ENCODE data around the gene ORMDL3. TPM values are rescaled to one million over a fixed set of nuclear protein-coding genes. Genes with fewer than 3 reads are reported as not detected.
A peak's percentile ranks its signal among the peaks of the same experiment; 100 is the strongest.

ORMDL3 gene
- total and polyA plus RNA-seq, 4 donors, result 38.6 to 76.7 (median 63.9) TPM

GRCh38 chr17:39916918-39917317, 10.5 kb downstream of the ORMDL3 start:
- no peak overlapping the region for H3K4me3 ChIP-seq
- no peaks in the 10 kb centered on the region for H3K4me1 ChIP-seq (ENCODE audit: control insufficient read depth in 5 of 5, insufficient read depth in 5 of 5, low read length in 5 of 5)
- H3K27me3 ChIP-seq (ENCODE audit: control insufficient read depth in 3 of 3, insufficient read depth in 3 of 3, low read length in 2 of 3), result no peaks in the 10 kb centered on the region
- TF ChIP-seq CTCF (IDR thresholded peaks at IDR 0.05; ENCODE audit: control extremely low read depth, extremely low read depth), result no peak
- DNase-seq (peak in 1 of 3 donors; percentile 9), ATAC-seq (ENCODE audit: insufficient read depth, low FRiP score) (no peak)
- no peaks in the 10 kb centered on the region for H3K9me3 ChIP-seq (ENCODE audit: control insufficient read depth in 4 of 4, insufficient read depth in 3 of 4, low read length in 3 of 4)
- H3K36me3 ChIP-seq (ENCODE audit: control insufficient read depth in 4 of 4, insufficient read depth in 4 of 4, low read length in 4 of 4), result peaks cover 0 to 14% (median 9%) of the 10 kb centered on the region in 4 donors
- H3K27ac ChIP-seq (ENCODE audit: low read depth in 1 of 2, low read length in 1 of 2), result no peak overlapping the region
- H3K9ac ChIP-seq (ENCODE audit: insufficient read depth in 1 of 2, low read length in 2 of 2), result no peak overlapping the region
- WGBS, 2 donors, result 89 to 92% methylated on average over 7 of the region's 7 CpGs

GRCh38 chr17:39915559-39915958, 11.8 kb downstream of the ORMDL3 start:
- 86 to 88% methylated on average over 4 of the region's 4 CpGs for WGBS, 2 donors
- no peaks in the 10 kb centered on the region for H3K27me3 ChIP-seq (ENCODE audit: control insufficient read depth in 3 of 3, insufficient read depth in 3 of 3, low read length in 2 of 3)
- H3K36me3 ChIP-seq (ENCODE audit: control insufficient read depth in 4 of 4, insufficient read depth in 4 of 4, low read length in 4 of 4), result peaks cover 0 to 12% (median 3%) of the 10 kb centered on the region in 4 donors
- H3K9me3 ChIP-seq (ENCODE audit: control insufficient read depth in 4 of 4, insufficient read depth in 3 of 4, low read length in 3 of 4), result no peaks in the 10 kb centered on the region
- no peak overlapping the region for H3K9ac ChIP-seq (ENCODE audit: insufficient read depth in 1 of 2, low read length in 2 of 2)
- H3K4me3 ChIP-seq, result no peak overlapping the region
- DNase-seq, result no peak
- TF ChIP-seq CTCF (IDR thresholded peaks at IDR 0.05; ENCODE audit: control extremely low read depth, extremely low read depth), result no peak
- no peaks in the 10 kb centered on the region for H3K4me1 ChIP-seq (ENCODE audit: control insufficient read depth in 5 of 5, insufficient read depth in 5 of 5, low read length in 5 of 5)
- H3K27ac ChIP-seq (ENCODE audit: low read depth in 1 of 2, low read length in 1 of 2), result no peak overlapping the region
- no peak for ATAC-seq (ENCODE audit: insufficient read depth, low FRiP score)

- DNase-seq (no peak), ATAC-seq (ENCODE audit: insufficient read depth, low FRiP score) (no peak)
- Histone ChIP-seq H3K4me1 (ENCODE audit: control insufficient read depth in 5 of 5, insufficient read depth in 5 of 5, low read length in 5 of 5) (no peaks in the 10 kb centered on the region), H3K9ac (ENCODE audit: insufficient read depth in 1 of 2, low read length in 2 of 2) (no peak overlapping the region), H3K4me3 (no peak overlapping the region), H3K27me3 (ENCODE audit: control insufficient read depth in 3 of 3, insufficient read depth in 3 of 3, low read length in 2 of 3) (no peaks in the 10 kb centered on the region), H3K27ac (ENCODE audit: low read depth in 1 of 2, low read length in 1 of 2) (no peak overlapping the region), H3K36me3 (ENCODE audit: control insufficient read depth in 4 of 4, insufficient read depth in 4 of 4, low read length in 4 of 4) (peaks cover 0 to 10% (median 0%) of the 10 kb centered on the region in 4 donors), H3K9me3 (ENCODE audit: control insufficient read depth in 4 of 4, insufficient read depth in 3 of 4, low read length in 3 of 4) (no peaks in the 10 kb centered on the region)
- no peak for TF ChIP-seq CTCF (IDR thresholded peaks at IDR 0.05; ENCODE audit: control extremely low read depth, extremely low read depth)
- WGBS, 2 donors, result 90% methylated on average over 3 of the region's 3 CpGs
Measured at GRCh38 chr17:39913989-39914388, 13.4 kb downstream of the ORMDL3 start.

- H3K27ac ChIP-seq (ENCODE audit: low read depth in 1 of 2, low read length in 1 of 2), result no peak overlapping the region
- DNase-seq, result no peak
- H3K9ac ChIP-seq (ENCODE audit: insufficient read depth in 1 of 2, low read length in 2 of 2), result no peak overlapping the region
- H3K36me3 ChIP-seq (ENCODE audit: control insufficient read depth in 4 of 4, insufficient read depth in 4 of 4, low read length in 4 of 4), result peaks cover 0 to 15% (median 0%) of the 10 kb centered on the region in 4 donors
- no peaks in the 10 kb centered on the region for H3K9me3 ChIP-seq (ENCODE audit: control insufficient read depth in 4 of 4, insufficient read depth in 3 of 4, low read length in 3 of 4)
- no peak overlapping the region for H3K4me3 ChIP-seq
- no peak for ATAC-seq (ENCODE audit: insufficient read depth, low FRiP score)
- no peaks in the 10 kb centered on the region for H3K27me3 ChIP-seq (ENCODE audit: control insufficient read depth in 3 of 3, insufficient read depth in 3 of 3, low read length in 2 of 3)
- TF ChIP-seq CTCF (IDR thresholded peaks at IDR 0.05; ENCODE audit: control extremely low read depth, extremely low read depth), result no peak
- no peaks in the 10 kb centered on the region for H3K4me1 ChIP-seq (ENCODE audit: control insufficient read depth in 5 of 5, insufficient read depth in 5 of 5, low read length in 5 of 5)
- 91 to 92% methylated on average over 6 of the region's 6 CpGs for WGBS, 2 donors
Measured at GRCh38 chr17:39908789-39909352, 18.5 kb downstream of the ORMDL3 start.

All from lung (tissue), 12 donors.